Left ventricle myocardium inferior (tissue), 1 donor: ENCODE data around the gene THSD1. TPM values are rescaled to one million over a fixed set of nuclear protein-coding genes. Genes with fewer than 3 reads are reported as not detected.
A peak's percentile ranks its signal among the peaks of the same experiment; 100 is the strongest.
"Not testable (repeated sequence)": the region's sequence is repeated elsewhere in the genome, so short reads cannot be mapped to it uniquely, and the experiment has no call there.

ENCODE experiments used
- DNase-seq: peaks from one replicate; pipeline ENCODE4 v3.0.0-alpha.2; 2020
- H3K27ac ChIP-seq: fragments of 200-600 bp; replicated peaks from 2 replicates; pipeline ENCODE4 v1.8.0; 2021
- H3K27me3 ChIP-seq: fragments of 200-600 bp; 2 replicates; pipeline ENCODE4 v1.8.0; 2021; ENCODE audit warnings: low read depth
- H3K36me3 ChIP-seq: fragments of 200-600 bp; 2 replicates; pipeline ENCODE4 v1.8.0; 2021
- H3K4me1 ChIP-seq: fragments of 200-600 bp; 2 replicates; pipeline ENCODE4 v1.8.0; 2021
- H3K4me3 ChIP-seq: fragments of 200-600 bp; 2 replicates; pipeline ENCODE4 v1.8.0; 2021; ENCODE audit warnings: mild to moderate bottlenecking, moderate library complexity
- H3K9me3 ChIP-seq: fragments of 200-600 bp; replicated peaks from 2 replicates; pipeline ENCODE4 v1.8.0; 2021
- CTCF ChIP-seq: fragments of 200-600 bp; IDR thresholded peaks from 2 replicates; pipeline ENCODE4 v1.8.0; 2021; ENCODE audit warnings: antibody characterized with exemption, mild to moderate bottlenecking, borderline replicate concordance
- intact Hi-C: fragments of 100-400 bp; cut with micrococcal nuclease; formaldehyde crosslinking; loops from one replicate; pipeline ENCODE4 v1.11.0; 2022
- total RNA-seq: library from RNA; stranded (reverse); fragmentation: NEBNext Ultra II Directional; extraction: Animal tissue kit (Norgen Biotek cat#: 25700); gene quantifications from one replicate; pipeline ENCODE4 v1.2.1, GENCODE V29; 2021
- donor health status: DM: no; HTN: yes; CAD: no; lungs with severe emphysema.

Gene THSD1
- total RNA-seq, 1 donor from 2014 or later = 4.2 TPM

GRCh38 chr13:52421216-52421615 is 15.2 kb upstream of the THSD1 start:
- Histone ChIP-seq H3K27ac (no peak overlapping the region), H3K27me3 (no peaks in the 10 kb centered on the region), H3K36me3 (peaks cover 91% of the 10 kb centered on the region), H3K4me3 (no peak overlapping the region), H3K4me1 (peaks cover 14% of the 10 kb centered on the region), H3K9me3 (no peaks in the 10 kb centered on the region)
- DNase-seq = no peak
- intact Hi-C loops = no loop called here
- no peak for TF ChIP-seq CTCF

GRCh38 chr13:52419080-52419479 is 13.1 kb upstream of the THSD1 start:
- Histone ChIP-seq H3K27ac (peak overlapping the region; percentile 47), H3K4me1 (peaks cover 14% of the 10 kb centered on the region), H3K4me3 (no peak overlapping the region), H3K27me3 (no peaks in the 10 kb centered on the region), H3K9me3 (no peaks in the 10 kb centered on the region), H3K36me3 (peaks cover 87% of the 10 kb centered on the region)
- no peak for DNase-seq
- no peak for TF ChIP-seq CTCF
- intact Hi-C loops = no loop called here

GRCh38 chr13:52414963-52415362 is 9.0 kb upstream of the THSD1 start:
- H3K9me3 ChIP-seq = no peaks in the 10 kb centered on the region
- DNase-seq = no peak
- H3K27ac ChIP-seq = peak overlapping the region; percentile 29
- no peaks in the 10 kb centered on the region for H3K27me3 ChIP-seq
- intact Hi-C loops = no loop called here
- H3K4me1 ChIP-seq = peaks cover 14% of the 10 kb centered on the region
- H3K4me3 ChIP-seq = no peak overlapping the region
- no peak for TF ChIP-seq CTCF
- peaks cover 74% of the 10 kb centered on the region for H3K36me3 ChIP-seq

DNA sequence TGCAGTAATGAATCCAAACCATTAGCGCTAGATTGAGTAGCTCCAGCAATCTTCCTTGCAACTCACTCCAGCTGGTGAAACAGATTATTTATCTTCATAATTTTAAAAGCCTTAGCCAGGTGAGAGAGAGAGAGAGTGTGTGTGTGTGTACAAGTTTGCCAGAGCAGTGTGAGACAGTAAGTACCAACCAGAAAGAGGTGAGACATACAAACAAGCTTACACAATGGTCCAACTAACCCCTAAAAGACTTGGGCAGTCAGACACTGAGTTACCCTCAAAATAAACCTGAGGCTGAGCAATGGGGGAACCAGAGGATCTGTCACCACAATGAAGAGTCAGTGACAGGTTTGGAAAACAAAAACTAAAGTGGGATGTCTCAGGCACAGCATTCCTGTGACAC is 8.1 kb upstream of the THSD1 start:
- no peak for TF ChIP-seq CTCF
- no peaks in the 10 kb centered on the region for H3K9me3 ChIP-seq
- H3K4me3 ChIP-seq = no peak overlapping the region
- peaks cover 77% of the 10 kb centered on the region for H3K36me3 ChIP-seq
- no peak for DNase-seq
- H3K27ac ChIP-seq = peak overlapping the region; percentile 29
- intact Hi-C loops = no loop called here
- H3K4me1 ChIP-seq = peaks cover 6% of the 10 kb centered on the region
- H3K27me3 ChIP-seq = no peaks in the 10 kb centered on the region

DNA sequence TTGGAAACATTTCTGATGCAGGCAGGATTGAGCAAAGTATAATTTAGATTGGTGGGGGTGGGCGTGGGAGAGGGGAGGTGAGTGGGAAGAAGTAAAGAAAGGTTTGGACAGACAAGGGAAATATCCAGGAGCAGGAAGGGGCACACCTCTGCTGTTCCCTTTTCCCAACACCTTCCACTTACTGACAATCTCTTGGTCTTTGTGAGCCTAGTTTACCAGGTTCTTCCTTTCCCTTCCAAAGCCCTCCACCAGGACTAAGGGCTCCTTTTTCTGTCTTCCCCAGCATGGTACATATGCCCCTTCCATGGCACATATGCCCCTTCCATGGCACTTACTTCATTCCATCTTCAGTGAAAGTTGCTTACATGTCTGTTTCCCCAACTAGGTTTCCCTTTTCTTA is 6.2 kb upstream of the THSD1 start:
- H3K36me3 ChIP-seq = peaks cover 59% of the 10 kb centered on the region
- H3K27ac ChIP-seq = no peak overlapping the region
- no peak for TF ChIP-seq CTCF
- intact Hi-C loops = no loop called here
- H3K4me3 ChIP-seq = no peak overlapping the region
- no peaks in the 10 kb centered on the region for H3K4me1 ChIP-seq
- DNase-seq = no peak
- no peaks in the 10 kb centered on the region for H3K9me3 ChIP-seq
- no peaks in the 10 kb centered on the region for H3K27me3 ChIP-seq

- intact Hi-C loops = no loop called here
- Histone ChIP-seq H3K4me3 (no peak overlapping the region), H3K27me3 (no peaks in the 10 kb centered on the region), H3K9me3 (no peaks in the 10 kb centered on the region), H3K27ac (no peak overlapping the region), H3K36me3 (peaks cover 54% of the 10 kb centered on the region), H3K4me1 (peaks cover 2% of the 10 kb centered on the region)
- no peak for DNase-seq
- TF ChIP-seq CTCF = no peak
Observed at GRCh38 chr13:52411629-52412028, 5.7 kb upstream of the THSD1 start.

DNA sequence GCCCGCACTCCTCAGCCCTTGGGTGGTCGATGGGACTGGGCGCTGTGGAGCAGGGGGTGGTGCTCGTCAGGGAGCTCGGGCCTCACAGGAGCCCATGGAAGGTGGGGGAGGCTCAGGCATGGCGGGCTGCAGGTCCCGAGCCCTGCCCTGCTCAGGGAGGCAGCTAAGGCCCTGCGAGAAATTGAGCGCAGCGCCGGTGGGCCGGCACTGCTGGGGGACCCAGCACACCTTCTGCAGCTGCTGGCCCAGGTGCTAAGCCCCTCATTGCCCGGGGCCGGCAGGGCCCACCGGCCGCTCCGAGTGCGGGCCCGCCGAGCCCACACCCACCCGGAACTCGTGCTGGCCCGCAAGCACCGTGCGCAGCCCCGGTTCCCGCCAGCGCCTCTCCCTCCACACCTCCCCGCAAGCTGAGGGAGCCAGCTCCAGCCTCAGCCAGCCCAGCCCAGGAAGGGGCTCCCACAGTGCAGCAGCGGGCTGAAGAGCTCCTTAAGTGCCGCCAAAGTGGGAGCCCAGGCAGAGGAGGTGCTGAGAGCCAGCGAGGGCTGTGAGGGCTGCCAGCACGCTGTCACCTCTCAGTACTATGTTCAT is 2.2 kb upstream of the THSD1 start:
- intact Hi-C loops, H3K4me3 ChIP-seq, H3K27me3 ChIP-seq, H3K27ac ChIP-seq, H3K9me3 ChIP-seq, DNase-seq: not testable (repeated sequence)
- H3K4me1 ChIP-seq = peaks cover 28% of the 10 kb centered on the region
- peaks cover 25% of the 10 kb centered on the region for H3K36me3 ChIP-seq

GRCh38 chr13:52407436-52407835 is 1.5 kb upstream of the THSD1 start:
- H3K9me3 ChIP-seq, intact Hi-C loops, H3K27me3 ChIP-seq, H3K27ac ChIP-seq, DNase-seq, H3K4me3 ChIP-seq: not testable (repeated sequence)
- H3K36me3 ChIP-seq = peaks cover 18% of the 10 kb centered on the region
- H3K4me1 ChIP-seq = peaks cover 35% of the 10 kb centered on the region
